Liver (tissue), 9 donors: Measurements from ENCODE around the gene ENKD1. TPM values are rescaled to one million over a fixed set of nuclear protein-coding genes. Genes with fewer than 3 reads are reported as not detected.
A peak's percentile ranks its signal among the peaks of the same experiment; 100 is the strongest.

Experiments
- DNase-seq: peaks from one replicate; pipeline ENCODE4 v3.0.0-alpha.2; 2017; ENCODE audit warnings: low spot score
- H3K27ac ChIP-seq, 2 donors: one replicate each; pipeline ENCODE4 v1.7.0; 2013; ENCODE audit warnings: inconsistent platforms in 2 of 2, low read length in 2 of 2, control low read depth in 1 of 2, low read depth in 1 of 2, mild to moderate bottlenecking in 1 of 2
- H3K27me3 ChIP-seq, 4 donors: one replicate each; pipeline versions ENCODE4 v1.6.1 to v1.7.0; 2013; ENCODE audit warnings: low read length in 3 of 4, inconsistent platforms in 1 of 4, mild to moderate bottlenecking in 1 of 4, moderate library complexity in 1 of 4; ENCODE audit not compliant: control insufficient read depth in 4 of 4, insufficient read depth in 4 of 4
- H3K36me3 ChIP-seq, 4 donors: one replicate each; pipeline versions ENCODE4 v1.6.1 to v1.7.0; 2013; ENCODE audit warnings: low read length in 3 of 4, mild to moderate bottlenecking in 3 of 4, low read depth in 1 of 4, moderate library complexity in 1 of 4; ENCODE audit not compliant: control insufficient read depth in 4 of 4, insufficient read depth in 3 of 4
- H3K4me1 ChIP-seq, 4 donors: one replicate each; pipeline versions ENCODE4 v1.6.1 to v1.7.0; 2013; ENCODE audit warnings: low read length in 3 of 4, mild to moderate bottlenecking in 3 of 4, moderate library complexity in 1 of 4; ENCODE audit not compliant: control insufficient read depth in 4 of 4, insufficient read depth in 4 of 4
- H3K4me3 ChIP-seq, 3 donors: one replicate each; pipeline versions ENCODE4 v1.6.1 to v1.7.0; 2013; ENCODE audit warnings: low read length in 3 of 3, control low read depth in 1 of 3, low read depth in 1 of 3, mild to moderate bottlenecking in 1 of 3
- H3K9ac ChIP-seq, 2 donors: one replicate each; pipeline ENCODE4 v1.7.0; 2013; ENCODE audit warnings: low read length in 2 of 2, mild to moderate bottlenecking in 2 of 2, moderate library complexity in 2 of 2, control low read depth in 1 of 2, low read depth in 1 of 2
- H3K9me3 ChIP-seq, 4 donors: one replicate each; pipeline versions ENCODE4 v1.6.1 to v1.7.0; 2013; ENCODE audit warnings: low read length in 3 of 4; ENCODE audit not compliant: control insufficient read depth in 4 of 4
- EGR1 ChIP-seq, 2 donors: IDR thresholded peaks; 2 replicates each; pipeline ENCODE4 v1.6.1; 2016 to 2018; ENCODE audit warnings: antibody characterized with exemption in 2 of 2, low read depth in 2 of 2
- FOXA1 ChIP-seq: IDR thresholded peaks from 2 replicates; pipeline ENCODE4 v1.6.1; 2016; ENCODE audit warnings: antibody characterized with exemption
- FOXA2 ChIP-seq: IDR thresholded peaks from 2 replicates; pipeline ENCODE4 v1.6.1; 2016; ENCODE audit warnings: antibody characterized with exemption
- GABPA ChIP-seq, 2 donors: IDR thresholded peaks in 1 of 2; conservative IDR thresholded peaks in 1 of 2; 2 replicates each; pipeline ENCODE4 v1.6.1; 2016; ENCODE audit warnings: antibody characterized with exemption in 2 of 2, mild to moderate bottlenecking in 1 of 2, moderate library complexity in 1 of 2
- HNF4A ChIP-seq, 2 donors: conservative IDR thresholded peaks; 2 replicates each; pipeline ENCODE4 v1.6.1; 2016; ENCODE audit warnings: antibody characterized with exemption in 2 of 2, mild to moderate bottlenecking in 2 of 2
- JUND ChIP-seq, 2 donors: IDR thresholded peaks; 2 replicates each; pipeline ENCODE4 v1.6.1; 2016; ENCODE audit warnings: antibody characterized with exemption in 2 of 2
- REST ChIP-seq: IDR thresholded peaks from 2 replicates; pipeline ENCODE4 v1.6.1; 2016; ENCODE audit warnings: antibody characterized with exemption, mild to moderate bottlenecking
- RXRA ChIP-seq, 2 donors: IDR thresholded peaks; 2 replicates each; pipeline ENCODE4 v1.6.1; 2017 to 2018; ENCODE audit warnings: antibody characterized with exemption in 2 of 2, mild to moderate bottlenecking in 1 of 2
- SP1 ChIP-seq: IDR thresholded peaks from 2 replicates; pipeline ENCODE4 v1.6.1; 2018; ENCODE audit warnings: antibody characterized with exemption, mild to moderate bottlenecking
- TAF1 ChIP-seq: conservative IDR thresholded peaks from 2 replicates; pipeline ENCODE4 v1.6.1; 2016; ENCODE audit warnings: antibody characterized with exemption, mild to moderate bottlenecking
- YY1 ChIP-seq: IDR thresholded peaks from 2 replicates; pipeline ENCODE4 v1.6.1; 2016; ENCODE audit warnings: antibody characterized with exemption, mild to moderate bottlenecking
- WGBS: extraction: QIAGEN DNeasy Blood & Tissue Kit; methylation state at CpG from one replicate; pipeline ENCODE4 v1.1.7; 2013; 5-methylcytosine and 5-hydroxymethylcytosine counted together
- polyA plus RNA-seq, 2 donors: library from polyadenylated mRNA; stranded (reverse) in 1 of 2; unstranded in 1 of 2; fragments of 200-250 nt in 1 of 2; fragments of >200 nt in 1 of 2; fragmentation: Nextera tagmentation in 1 of 2; extraction: Ambion mirVana in 1 of 2; gene quantifications; one replicate each; pipeline versions ENCODE4 v1.2.1 to v1.2.3, GENCODE V29; 2013 to 2015
- total RNA-seq, 2 donors: library from RNA; depleted of rRNA; stranded (reverse); fragments of >200 nt; gene quantifications; one replicate each; pipeline ENCODE4 v1.2.3, GENCODE V29; 2014
- TF ChIP-seq, protein P1 (sequence below): IDR thresholded peaks from 2 replicates; pipeline ENCODE4 v1.6.1; 2016; ENCODE audit warnings: antibody characterized with exemption
- TF ChIP-seq, protein P2 (sequence below): IDR thresholded peaks from 2 replicates; pipeline ENCODE4 v1.6.1; 2016; ENCODE audit warnings: antibody characterized with exemption
- TF ChIP-seq, protein P3 (sequence below): fragments of 150-350 bp; IDR thresholded peaks from 2 replicates; pipeline ENCODE4 v1.5.1; 2017; ENCODE audit warnings: improper control_type of control experiment, low read depth, low read length; ENCODE audit not compliant: missing input control
- TF ChIP-seq, protein P4 (sequence below): IDR thresholded peaks from 2 replicates; pipeline ENCODE4 v1.6.1; 2016; ENCODE audit warnings: antibody characterized with exemption
- donor health status: healthy.
- donor health status: healthy.
- donor health status: healthy.
- donor health status: healthy.
- donor health status: healthy.

The ENKD1 gene
- total and polyA plus RNA-seq, 4 donors = 2.6 to 7.8 (median 4.7) TPM

- Histone ChIP-seq H3K9ac (no peak overlapping the region), H3K9me3 (no peaks in the 10 kb centered on the region), H3K4me3 (no peak overlapping the region), H3K36me3 (peaks cover 0 to 2% (median under 1%) of the 10 kb centered on the region in 4 donors), H3K4me1 (peaks cover 0 to 15% (median 8%) of the 10 kb centered on the region in 4 donors), H3K27me3 (no peaks in the 10 kb centered on the region), H3K27ac (peak overlapping the region; percentile 3 to 28)
- 87% methylated on average over 2 of the region's 2 CpGs for WGBS
- DNase-seq = no peak
- TF ChIP-seq JUND (IDR thresholded peaks at IDR 0.05) (no peak), GABPA (IDR thresholded peaks at IDR 0.05 in 1 of 2, conservative IDR thresholded peaks at IDR 0.05 in 1 of 2) (no peak), FOXA2 (no peak), EGR1 (IDR thresholded peaks at IDR 0.05; ENCODE audit: low read depth in 2 of 2) (no peak), FOXA1 (no peak), SP1 (no peak), HNF4A (conservative IDR thresholded peaks at IDR 0.05) (no peak)
- TF ChIP-seq, protein P1, sequence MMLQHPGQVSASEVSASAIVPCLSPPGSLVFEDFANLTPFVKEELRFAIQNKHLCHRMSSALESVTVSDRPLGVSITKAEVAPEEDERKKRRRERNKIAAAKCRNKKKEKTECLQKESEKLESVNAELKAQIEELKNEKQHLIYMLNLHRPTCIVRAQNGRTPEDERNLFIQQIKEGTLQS = no peak
- TF ChIP-seq, protein P2, sequence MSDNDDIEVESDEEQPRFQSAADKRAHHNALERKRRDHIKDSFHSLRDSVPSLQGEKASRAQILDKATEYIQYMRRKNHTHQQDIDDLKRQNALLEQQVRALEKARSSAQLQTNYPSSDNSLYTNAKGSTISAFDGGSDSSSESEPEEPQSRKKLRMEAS = no peak
- TF ChIP-seq, protein P3, sequence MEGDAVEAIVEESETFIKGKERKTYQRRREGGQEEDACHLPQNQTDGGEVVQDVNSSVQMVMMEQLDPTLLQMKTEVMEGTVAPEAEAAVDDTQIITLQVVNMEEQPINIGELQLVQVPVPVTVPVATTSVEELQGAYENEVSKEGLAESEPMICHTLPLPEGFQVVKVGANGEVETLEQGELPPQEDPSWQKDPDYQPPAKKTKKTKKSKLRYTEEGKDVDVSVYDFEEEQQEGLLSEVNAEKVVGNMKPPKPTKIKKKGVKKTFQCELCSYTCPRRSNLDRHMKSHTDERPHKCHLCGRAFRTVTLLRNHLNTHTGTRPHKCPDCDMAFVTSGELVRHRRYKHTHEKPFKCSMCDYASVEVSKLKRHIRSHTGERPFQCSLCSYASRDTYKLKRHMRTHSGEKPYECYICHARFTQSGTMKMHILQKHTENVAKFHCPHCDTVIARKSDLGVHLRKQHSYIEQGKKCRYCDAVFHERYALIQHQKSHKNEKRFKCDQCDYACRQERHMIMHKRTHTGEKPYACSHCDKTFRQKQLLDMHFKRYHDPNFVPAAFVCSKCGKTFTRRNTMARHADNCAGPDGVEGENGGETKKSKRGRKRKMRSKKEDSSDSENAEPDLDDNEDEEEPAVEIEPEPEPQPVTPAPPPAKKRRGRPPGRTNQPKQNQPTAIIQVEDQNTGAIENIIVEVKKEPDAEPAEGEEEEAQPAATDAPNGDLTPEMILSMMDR = no peak
Observed at GRCh38 chr16:67703626-67704025, 37.1 kb upstream of the ENKD1 start.

DNA sequence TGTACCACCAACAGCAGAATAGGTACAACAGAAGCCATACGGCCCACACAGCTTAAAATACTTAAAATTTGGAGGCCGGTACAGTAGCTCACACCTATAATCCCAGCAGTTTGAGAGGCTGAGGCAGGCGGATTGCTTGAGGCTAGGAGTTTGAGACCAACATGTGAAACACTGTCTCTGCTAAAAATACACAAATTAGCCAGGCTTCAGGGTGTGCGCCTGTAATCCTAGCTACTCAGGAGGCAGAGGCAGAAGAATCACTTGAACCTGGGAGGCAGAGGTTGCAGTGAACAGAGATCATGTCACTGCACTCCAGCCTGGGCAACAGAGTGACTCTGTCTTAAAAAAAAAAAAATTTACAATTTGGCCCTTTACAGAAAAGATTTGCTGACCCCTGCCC, 35.6 kb upstream of the ENKD1 start:
- WGBS = 97% methylated on average over 4 of the region's 4 CpGs
- no peak for DNase-seq
- TF ChIP-seq FOXA1 = no peak
- no peak for TF ChIP-seq YY1
- TF ChIP-seq, protein P4, sequence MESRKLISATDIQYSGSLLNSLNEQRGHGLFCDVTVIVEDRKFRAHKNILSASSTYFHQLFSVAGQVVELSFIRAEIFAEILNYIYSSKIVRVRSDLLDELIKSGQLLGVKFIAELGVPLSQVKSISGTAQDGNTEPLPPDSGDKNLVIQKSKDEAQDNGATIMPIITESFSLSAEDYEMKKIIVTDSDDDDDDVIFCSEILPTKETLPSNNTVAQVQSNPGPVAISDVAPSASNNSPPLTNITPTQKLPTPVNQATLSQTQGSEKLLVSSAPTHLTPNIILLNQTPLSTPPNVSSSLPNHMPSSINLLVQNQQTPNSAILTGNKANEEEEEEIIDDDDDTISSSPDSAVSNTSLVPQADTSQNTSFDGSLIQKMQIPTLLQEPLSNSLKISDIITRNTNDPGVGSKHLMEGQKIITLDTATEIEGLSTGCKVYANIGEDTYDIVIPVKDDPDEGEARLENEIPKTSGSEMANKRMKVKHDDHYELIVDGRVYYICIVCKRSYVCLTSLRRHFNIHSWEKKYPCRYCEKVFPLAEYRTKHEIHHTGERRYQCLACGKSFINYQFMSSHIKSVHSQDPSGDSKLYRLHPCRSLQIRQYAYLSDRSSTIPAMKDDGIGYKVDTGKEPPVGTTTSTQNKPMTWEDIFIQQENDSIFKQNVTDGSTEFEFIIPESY = no peak
- TF ChIP-seq, protein P1 = no peak
- TF ChIP-seq, protein P2 = no peak
- TF ChIP-seq JUND (IDR thresholded peaks at IDR 0.05) = no peak
- no peak for TF ChIP-seq EGR1 (IDR thresholded peaks at IDR 0.05; ENCODE audit: low read depth in 2 of 2)
- TF ChIP-seq, protein P3 = no peak
- no peak for TF ChIP-seq SP1
- no peak for TF ChIP-seq FOXA2
- TF ChIP-seq RXRA (IDR thresholded peaks at IDR 0.05) = no peak
- no peak for TF ChIP-seq REST
- TF ChIP-seq HNF4A (conservative IDR thresholded peaks at IDR 0.05) = no peak
- TF ChIP-seq TAF1 = no peak
- Histone ChIP-seq H3K9ac (no peak overlapping the region), H3K36me3 (peaks cover 0 to 2% (median 2%) of the 10 kb centered on the region in 4 donors), H3K27me3 (no peaks in the 10 kb centered on the region), H3K4me3 (no peak overlapping the region), H3K27ac (no peak overlapping the region), H3K4me1 (peaks cover 0 to 20% (median 9%) of the 10 kb centered on the region in 4 donors), H3K9me3 (no peaks in the 10 kb centered on the region)
